Retinal pigment epithelial cell (primary cell): ENCODE data around the gene ETS2.

Source experiments
- DNase-seq: peaks from one replicate; pipeline ENCODE4 v3.0.0-alpha.2; 2010; ENCODE audit warnings: low read depth
- H3K4me3 ChIP-seq: 2 replicates; pipeline ENCODE4 v1.5.1; 2011; ENCODE audit warnings: mild to moderate bottlenecking, low read length, control low read depth, moderate library complexity
- CTCF ChIP-seq: conservative IDR thresholded peaks from 2 replicates; pipeline ENCODE4 v1.5.1; 2011; ENCODE audit warnings: low read depth, low read length, control low read depth, inconsistent platforms

ETS2 gene

GRCh38 chr21:38859852-38860251 lies 54.1 kb downstream of the ETS2 start:
- no peak for DNase-seq
- no peak overlapping the region for H3K4me3 ChIP-seq
- TF ChIP-seq CTCF = no peak

- no peak for TF ChIP-seq CTCF
- DNase-seq = no peak
- H3K4me3 ChIP-seq = no peak overlapping the region
These were observed 55.3 kb downstream of the ETS2 start for GRCh38 chr21:38861056-38861455.

GRCh38 chr21:38861989-38862683 lies 56.4 kb downstream of the ETS2 start:
- DNase-seq = no peak
- H3K4me3 ChIP-seq = no peak overlapping the region

GRCh38 chr21:38863291-38863690 lies 57.6 kb downstream of the ETS2 start:
- no peak overlapping the region for H3K4me3 ChIP-seq
- no peak for DNase-seq
- TF ChIP-seq CTCF = no peak

More at GRCh38 chr21:38861989-38862683, 56.4 kb downstream of the ETS2 start:
- no peak for TF ChIP-seq CTCF

- H3K4me3 ChIP-seq = no peak overlapping the region
- no peak for TF ChIP-seq CTCF
- no peak for DNase-seq
These were observed 58.2 kb downstream of the ETS2 start for GRCh38 chr21:38863843-38864363.

- H3K4me3 ChIP-seq = no peak overlapping the region
- TF ChIP-seq CTCF = no peak
- DNase-seq = no peak
These were observed 59.2 kb downstream of the ETS2 start for GRCh38 chr21:38864964-38865363.

GRCh38 chr21:38869196-38869595 lies 63.5 kb downstream of the ETS2 start:
- no peak for DNase-seq
- no peak overlapping the region for H3K4me3 ChIP-seq
- no peak for TF ChIP-seq CTCF
